ENCODE measurements around the gene TMTC2. TPM values are rescaled to one million over a fixed set of nuclear protein-coding genes. Genes with fewer than 3 reads are reported as not detected.

The TMTC2 gene
- total RNA-seq, 1 donor from 2014 or later: 31.4 TPM

GRCh38 chr12:83149987-83150386 is 463.3 kb downstream of the TMTC2 start:
- H3K9me3 ChIP-seq: no peaks in the 10 kb centered on the region
- H3K4me3 ChIP-seq: no peak overlapping the region
- H3K27ac ChIP-seq: no peak overlapping the region
- ATAC-seq (no peak), DNase-seq (no peak)
- no peaks in the 10 kb centered on the region for H3K4me1 ChIP-seq
- no peaks in the 10 kb centered on the region for H3K36me3 ChIP-seq
- intact Hi-C loops (cut with DNase I): no loop called here
- no peaks in the 10 kb centered on the region for H3K27me3 ChIP-seq (ENCODE audit: low read depth)
- no peak for TF ChIP-seq CTCF (IDR thresholded peaks at IDR 0.05)

DNA sequence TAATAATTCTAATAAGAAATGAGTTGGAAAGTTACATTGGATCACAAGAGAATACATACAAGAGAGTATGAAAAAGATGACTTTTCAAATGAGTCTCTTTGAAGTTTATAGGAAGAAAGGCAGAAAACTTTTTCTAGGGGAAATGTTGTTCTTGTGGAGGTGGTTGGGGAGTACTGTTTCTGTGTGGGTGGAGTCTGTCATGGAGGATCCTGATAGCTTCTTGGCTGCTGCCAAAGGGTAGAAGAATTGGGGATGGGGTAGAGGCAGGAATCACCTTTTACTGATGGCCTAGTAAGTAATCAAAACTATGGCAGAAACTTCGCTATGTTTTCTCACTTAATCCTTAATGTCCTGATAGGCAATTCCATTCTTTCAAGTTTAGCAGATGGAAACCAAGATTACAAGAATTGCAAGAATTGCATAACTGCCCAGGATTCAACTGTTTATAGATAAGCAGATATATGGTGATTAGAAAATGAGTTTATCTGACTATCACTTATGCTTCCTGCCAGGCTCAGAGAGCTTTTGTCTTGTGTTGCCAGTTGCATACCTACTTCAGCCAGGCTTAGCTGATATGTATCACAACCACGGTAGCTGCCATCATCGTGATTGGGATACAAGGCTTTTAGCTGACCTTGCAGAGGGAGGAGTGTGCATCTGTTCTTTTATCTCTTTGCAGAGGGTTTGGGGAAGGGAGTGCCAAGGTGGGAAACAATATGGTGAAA is 463.9 kb downstream of the TMTC2 start:
- Histone ChIP-seq H3K36me3 (no peaks in the 10 kb centered on the region), H3K4me1 (no peaks in the 10 kb centered on the region), H3K9me3 (no peaks in the 10 kb centered on the region), H3K4me3 (no peak overlapping the region), H3K27ac (no peak overlapping the region), H3K27me3 (ENCODE audit: low read depth) (no peaks in the 10 kb centered on the region)
- intact Hi-C loops (cut with DNase I): no loop called here
- no peak for TF ChIP-seq CTCF (IDR thresholded peaks at IDR 0.05)
- ATAC-seq (no peak), DNase-seq (no peak)

DNA sequence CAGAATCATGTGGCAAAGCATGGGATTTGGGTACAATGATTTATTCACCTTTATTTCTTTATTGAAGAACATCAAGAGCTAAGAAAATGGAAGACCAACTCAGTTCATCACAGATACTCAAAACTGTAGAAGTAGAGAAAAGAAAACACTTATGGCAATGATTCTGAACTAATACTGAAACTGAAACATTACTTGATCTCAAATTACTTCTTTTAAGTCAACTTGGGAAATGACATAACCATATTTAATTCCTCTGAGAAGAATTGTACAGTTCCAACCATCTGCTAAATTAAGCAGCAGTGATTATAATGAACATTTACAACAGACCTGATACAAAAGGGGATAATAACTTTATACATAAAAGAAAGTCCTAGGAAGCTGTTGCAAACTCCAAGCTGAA is 466.5 kb downstream of the TMTC2 start:
- no peaks in the 10 kb centered on the region for H3K4me1 ChIP-seq
- no peaks in the 10 kb centered on the region for H3K36me3 ChIP-seq
- H3K4me3 ChIP-seq: no peak overlapping the region
- no peaks in the 10 kb centered on the region for H3K9me3 ChIP-seq
- intact Hi-C loops (cut with DNase I): no loop called here
- ATAC-seq: no peak
- no peak overlapping the region for H3K27ac ChIP-seq
- DNase-seq: no peak
- no peak for TF ChIP-seq CTCF (IDR thresholded peaks at IDR 0.05)
- no peaks in the 10 kb centered on the region for H3K27me3 ChIP-seq (ENCODE audit: low read depth)

DNA sequence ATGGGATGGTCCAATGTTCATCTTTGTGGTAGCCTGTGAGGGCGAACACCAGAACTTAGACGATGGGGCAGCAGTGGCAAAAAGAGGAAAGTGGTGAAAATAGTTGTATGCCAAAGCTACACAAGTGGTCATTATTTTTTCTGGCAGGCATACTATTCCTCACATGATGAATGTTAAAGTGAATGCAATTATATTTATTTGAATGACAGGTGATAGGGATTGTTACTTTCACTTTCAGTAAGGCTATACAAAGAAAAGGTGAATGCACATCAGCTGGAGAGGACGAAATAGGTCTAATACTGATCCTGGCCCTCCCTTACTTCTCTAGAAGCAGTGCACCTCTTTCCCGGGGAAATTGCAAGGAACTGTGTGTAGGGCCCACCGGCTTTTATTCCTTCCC is 470.1 kb downstream of the TMTC2 start:
- intact Hi-C loops (cut with DNase I): no loop called here
- Histone ChIP-seq H3K36me3 (no peaks in the 10 kb centered on the region), H3K4me1 (no peaks in the 10 kb centered on the region), H3K27me3 (ENCODE audit: low read depth) (no peaks in the 10 kb centered on the region), H3K9me3 (no peaks in the 10 kb centered on the region), H3K4me3 (no peak overlapping the region), H3K27ac (no peak overlapping the region)
- no peak for ATAC-seq
- TF ChIP-seq CTCF (IDR thresholded peaks at IDR 0.05): no peak
- DNase-seq: no peak

- H3K4me1 ChIP-seq: no peaks in the 10 kb centered on the region
- H3K36me3 ChIP-seq: no peaks in the 10 kb centered on the region
- ATAC-seq: no peak
- H3K27ac ChIP-seq: no peak overlapping the region
- no peaks in the 10 kb centered on the region for H3K9me3 ChIP-seq
- H3K27me3 ChIP-seq (ENCODE audit: low read depth): no peaks in the 10 kb centered on the region
- intact Hi-C loops (cut with DNase I): no loop called here
- no peak overlapping the region for H3K4me3 ChIP-seq
- no peak for DNase-seq
- no peak for TF ChIP-seq CTCF (IDR thresholded peaks at IDR 0.05)
Observed at GRCh38 chr12:83157604-83158003, 470.9 kb downstream of the TMTC2 start.

All from lower lobe of right lung (tissue), 2 donors.